Smooth muscle cell (in vitro differentiated cells): ENCODE measurements around the gene LCNL1. TPM values are rescaled to one million over a fixed set of nuclear protein-coding genes. Genes with fewer than 3 reads are reported as not detected.

Experiments
- DNase-seq: peaks from one replicate; lab custom pipeline; 2025; ENCODE audit not compliant: unreplicated experiment; lab: John Stamatoyannopoulos, UW
- H2AFZ ChIP-seq: fragments of 200-600 bp; sonication (generic); 2 replicates; pipeline ENCODE4 v1.6.0; 2016; ENCODE audit warnings: antibody characterized with exemption, low read depth, mild to moderate bottlenecking
- H3F3A ChIP-seq: fragments of 200-600 bp; sonication (generic); 2 replicates; pipeline ENCODE4 v1.6.0; 2017; ENCODE audit warnings: antibody characterized with exemption, low read depth
- H3K27ac ChIP-seq: fragments of 200-600 bp; sonication (generic); 2 replicates; pipeline ENCODE4 v1.5.1; 2016; ENCODE audit warnings: low read depth, mild to moderate bottlenecking
- H3K27me3 ChIP-seq: fragments of 200-600 bp; sonication (generic); 2 replicates; pipeline ENCODE4 v1.6.1; 2016; ENCODE audit warnings: low read depth, mild to moderate bottlenecking
- H3K36me3 ChIP-seq: fragments of 200-600 bp; sonication (generic); 2 replicates; pipeline ENCODE4 v1.5.1; 2016; ENCODE audit warnings: low read depth
- H3K4me1 ChIP-seq: fragments of 200-600 bp; sonication (generic); 2 replicates; pipeline ENCODE4 v1.5.1; 2016; ENCODE audit warnings: low read depth
- H3K4me2 ChIP-seq: fragments of 200-600 bp; sonication (generic); 2 replicates; pipeline ENCODE4 v1.6.0; 2016; ENCODE audit warnings: mild to moderate bottlenecking
- H3K4me3 ChIP-seq: fragments of 200-600 bp; sonication (generic); 2 replicates; pipeline ENCODE4 v1.5.1; 2016; ENCODE audit warnings: mild to moderate bottlenecking
- H3K79me2 ChIP-seq: fragments of 200-600 bp; sonication (generic); 2 replicates; pipeline ENCODE4 v1.6.0; 2016; ENCODE audit warnings: low read depth, mild to moderate bottlenecking
- H3K9ac ChIP-seq: fragments of 200-600 bp; sonication (generic); 2 replicates; pipeline ENCODE4 v1.6.0; 2016; ENCODE audit warnings: low read depth
- H3K9me3 ChIP-seq: fragments of 200-600 bp; sonication (generic); replicated peaks from 2 replicates; pipeline ENCODE4 v1.5.1; 2016; ENCODE audit warnings: low read depth
- H4K20me1 ChIP-seq: fragments of 200-600 bp; sonication (generic); 2 replicates; pipeline ENCODE4 v1.6.0; 2016; ENCODE audit warnings: low read depth
- WGBS: methylation state at CpG from one replicate; pipeline ENCODE4 v1.1.7; 2016; ENCODE audit warnings: low lambda C conversion rate; 5-methylcytosine and 5-hydroxymethylcytosine counted together
- polyA plus RNA-seq: library from polyadenylated mRNA; unstranded; fragments of >200 nt; fragmentation: Nextera tagmentation; extraction: Ambion mirVana; gene quantifications from 2 replicates; pipeline ENCODE4 v1.2.1, GENCODE V29; 2016
- total RNA-seq: library from RNA; depleted of rRNA; stranded (reverse); fragments of >200 nt; gene quantifications from 2 replicates; pipeline ENCODE4 v1.2.3, GENCODE V29; 2014
- TF ChIP-seq, protein P1 (sequence below): fragments of 200-600 bp; sonication (generic); IDR thresholded peaks from 2 replicates; pipeline ENCODE4 v1.5.1; 2017; ENCODE audit warnings: borderline replicate concordance, mild to moderate bottlenecking, antibody characterized with exemption; ENCODE audit not compliant: insufficient read depth, poor library complexity, severe bottlenecking

The LCNL1 gene
- total and polyA plus RNA-seq, 2 experiments from 2014 or later: 0.89 to 1.1 TPM

DNA sequence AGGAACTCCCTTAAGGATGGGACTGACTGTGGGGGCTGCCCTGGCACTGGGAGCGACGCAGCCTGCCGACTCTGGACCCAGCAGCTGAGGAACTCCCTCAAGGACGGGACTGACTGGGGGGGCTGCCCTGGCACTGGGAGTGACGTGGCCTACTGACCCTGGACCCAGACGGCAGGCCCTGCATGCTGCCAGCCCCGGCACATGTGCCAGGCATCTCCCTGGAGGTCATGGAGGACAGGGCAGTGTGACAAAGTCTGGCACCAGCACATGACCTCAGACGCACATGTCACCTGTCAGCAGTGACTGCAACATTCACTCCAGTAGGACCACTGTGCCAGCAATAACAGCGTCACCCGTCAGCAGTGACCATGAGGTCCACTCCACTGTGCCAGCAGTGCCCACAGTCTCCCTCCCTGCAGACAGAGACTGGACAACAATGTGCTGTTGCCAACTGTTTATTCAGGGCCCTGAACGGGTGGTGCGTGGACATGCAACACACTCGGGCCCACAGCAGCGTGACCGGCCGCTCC is 42.7 kb upstream of the LCNL1 start:
- Histone ChIP-seq H3K36me3 (no peaks in the 10 kb centered on the region), H3K27me3 (no peaks in the 10 kb centered on the region), H3F3A (no peaks in the 10 kb centered on the region), H2AFZ (no peak overlapping the region), H3K27ac (no peak overlapping the region), H4K20me1 (peaks cover 19% of the 10 kb centered on the region), H3K4me1 (no peaks in the 10 kb centered on the region), H3K4me3 (no peak overlapping the region), H3K4me2 (no peak overlapping the region), H3K79me2 (peaks cover 21% of the 10 kb centered on the region), H3K9me3 (no peaks in the 10 kb centered on the region), H3K9ac (no peak overlapping the region)
- 95% methylated on average over 16 of the region's 16 CpGs for WGBS
- DNase-seq: no peak
- TF ChIP-seq, protein P1, sequence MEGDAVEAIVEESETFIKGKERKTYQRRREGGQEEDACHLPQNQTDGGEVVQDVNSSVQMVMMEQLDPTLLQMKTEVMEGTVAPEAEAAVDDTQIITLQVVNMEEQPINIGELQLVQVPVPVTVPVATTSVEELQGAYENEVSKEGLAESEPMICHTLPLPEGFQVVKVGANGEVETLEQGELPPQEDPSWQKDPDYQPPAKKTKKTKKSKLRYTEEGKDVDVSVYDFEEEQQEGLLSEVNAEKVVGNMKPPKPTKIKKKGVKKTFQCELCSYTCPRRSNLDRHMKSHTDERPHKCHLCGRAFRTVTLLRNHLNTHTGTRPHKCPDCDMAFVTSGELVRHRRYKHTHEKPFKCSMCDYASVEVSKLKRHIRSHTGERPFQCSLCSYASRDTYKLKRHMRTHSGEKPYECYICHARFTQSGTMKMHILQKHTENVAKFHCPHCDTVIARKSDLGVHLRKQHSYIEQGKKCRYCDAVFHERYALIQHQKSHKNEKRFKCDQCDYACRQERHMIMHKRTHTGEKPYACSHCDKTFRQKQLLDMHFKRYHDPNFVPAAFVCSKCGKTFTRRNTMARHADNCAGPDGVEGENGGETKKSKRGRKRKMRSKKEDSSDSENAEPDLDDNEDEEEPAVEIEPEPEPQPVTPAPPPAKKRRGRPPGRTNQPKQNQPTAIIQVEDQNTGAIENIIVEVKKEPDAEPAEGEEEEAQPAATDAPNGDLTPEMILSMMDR: no peak

DNA sequence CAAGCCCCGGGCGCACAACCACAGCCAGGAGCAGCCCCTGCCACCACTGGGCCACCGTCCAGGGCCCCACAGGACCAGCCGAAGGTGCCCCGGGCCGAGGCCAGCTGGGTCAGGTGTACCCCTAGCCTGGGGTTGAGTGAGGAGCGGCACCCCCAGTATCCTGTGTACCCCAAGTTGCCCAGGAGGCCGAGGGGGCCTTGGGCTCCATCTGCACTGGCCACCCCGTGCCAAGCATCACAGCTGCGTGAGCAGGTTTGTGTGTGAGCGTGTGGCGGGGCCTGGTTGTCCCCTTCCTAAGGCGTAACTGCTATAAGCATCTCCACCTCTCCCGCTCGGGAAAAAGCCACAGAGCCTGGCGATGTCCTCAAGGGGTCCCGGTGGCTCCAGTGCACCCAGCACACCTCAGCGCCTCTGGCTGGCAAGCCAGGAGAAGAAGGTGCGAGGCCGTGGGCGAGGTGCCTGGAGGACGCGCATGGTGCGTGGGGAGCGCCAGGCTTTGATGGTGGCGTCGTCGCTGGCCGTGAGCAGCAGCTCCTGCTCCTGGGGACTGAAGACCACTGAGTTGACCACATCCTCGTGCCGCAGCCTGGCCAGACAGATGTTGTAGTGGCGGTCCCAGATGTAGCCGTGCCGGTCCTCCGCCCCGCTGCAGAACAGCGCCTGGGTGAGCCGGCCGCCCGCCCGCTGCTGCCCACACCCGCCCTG is 42.1 kb upstream of the LCNL1 start:
- no peak overlapping the region for H3K9ac ChIP-seq
- no peaks in the 10 kb centered on the region for H3K36me3 ChIP-seq
- no peak overlapping the region for H3K4me3 ChIP-seq
- DNase-seq: no peak
- 97% methylated on average over 42 of the region's 42 CpGs for WGBS
- peaks cover 21% of the 10 kb centered on the region for H3K79me2 ChIP-seq
- H3K27me3 ChIP-seq: no peaks in the 10 kb centered on the region
- TF ChIP-seq, protein P1: no peak
- H3K4me2 ChIP-seq: no peak overlapping the region
- no peak overlapping the region for H2AFZ ChIP-seq
- no peaks in the 10 kb centered on the region for H3F3A ChIP-seq
- peaks cover 19% of the 10 kb centered on the region for H4K20me1 ChIP-seq
- no peak overlapping the region for H3K27ac ChIP-seq
- H3K9me3 ChIP-seq: no peaks in the 10 kb centered on the region
- H3K4me1 ChIP-seq: no peaks in the 10 kb centered on the region

DNA sequence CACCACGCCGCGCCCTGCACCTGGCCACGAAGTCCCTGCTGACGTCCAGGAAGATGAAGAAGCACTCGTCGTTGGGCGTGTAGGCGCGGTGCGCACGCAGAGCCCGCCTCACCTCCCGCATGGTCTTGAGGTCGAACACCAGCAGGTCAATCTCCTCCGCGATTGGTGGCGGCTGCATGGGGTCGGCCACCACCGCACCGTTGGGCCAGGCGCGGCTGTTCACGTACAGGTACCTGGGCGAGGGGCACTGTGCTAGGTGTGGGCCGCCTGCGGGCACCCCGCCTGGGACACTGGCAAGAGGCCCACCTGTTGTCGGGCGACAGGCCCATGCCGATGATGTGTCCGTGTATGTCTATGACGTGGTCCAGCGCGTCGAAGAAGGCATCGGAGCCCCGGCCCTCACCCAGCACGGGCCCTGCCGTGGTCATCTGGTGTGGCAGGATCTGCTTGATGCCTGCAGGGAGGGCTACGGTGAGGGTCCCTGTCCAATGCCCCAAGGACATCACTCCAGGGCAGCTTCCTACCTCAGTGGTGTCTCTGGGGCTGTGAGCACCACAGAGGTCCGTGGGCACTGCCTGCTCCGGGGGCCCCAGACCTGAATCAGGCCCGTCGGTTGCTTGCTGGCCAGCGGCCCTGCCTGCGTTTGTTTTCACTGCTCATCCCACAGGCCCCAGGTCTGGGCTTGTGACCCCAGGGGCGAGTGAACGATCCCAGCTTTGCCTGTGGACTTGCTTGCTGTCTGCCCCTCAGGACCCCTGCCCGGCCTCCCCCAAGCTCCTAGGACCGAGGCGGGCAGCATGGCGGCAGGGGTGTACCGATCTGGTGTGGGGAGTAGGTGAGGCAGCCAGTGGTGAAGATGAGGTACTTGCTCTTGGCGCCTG is 41.3 kb upstream of the LCNL1 start:
- WGBS: 98% methylated on average over 50 of the region's 55 CpGs
- Histone ChIP-seq H3K9me3 (no peaks in the 10 kb centered on the region), H3K79me2 (peaks cover 21% of the 10 kb centered on the region), H3K27ac (no peak overlapping the region), H4K20me1 (peaks cover 19% of the 10 kb centered on the region), H3K4me2 (no peak overlapping the region), H2AFZ (no peak overlapping the region), H3F3A (no peaks in the 10 kb centered on the region), H3K36me3 (no peaks in the 10 kb centered on the region), H3K4me1 (no peaks in the 10 kb centered on the region), H3K9ac (no peak overlapping the region), H3K4me3 (no peak overlapping the region), H3K27me3 (no peaks in the 10 kb centered on the region)
- TF ChIP-seq, protein P1: no peak
- DNase-seq: no peak
